ENCODE measurements around the gene GRK5.
"Not testable (repeated sequence)": the region's sequence is repeated elsewhere in the genome, so short reads cannot be mapped to it uniquely, and the experiment has no call there.

GRK5 gene

GRCh38 chr10:119232439-119232838 lies 25.1 kb downstream of the GRK5 start:
- Mint-ChIP-seq H3K27ac (peak overlapping the region in 1 of 2 donors; percentile 56), H3K9me3 (peaks cover 19 to 27% of the 10 kb centered on the region in 2 donors), H3K4me1 (peaks cover 51% of the 10 kb centered on the region)
- ATAC-seq, H3K4me3 Mint-ChIP-seq, H3K27me3 Mint-ChIP-seq, DNase-seq: not testable (repeated sequence)

- peak; percentile 93 for ATAC-seq
- peak overlapping the region; percentile 29 to 45 for H3K4me3 Mint-ChIP-seq
These were observed 25.9 kb downstream of the GRK5 start for GRCh38 chr10:119233123-119233820.

GRCh38 chr10:119233821-119234220 lies 26.4 kb downstream of the GRK5 start:
- ATAC-seq = no peak
- Mint-ChIP-seq H3K27ac (peak overlapping the region in 1 of 2 donors; percentile 70), H3K4me3 (no peak overlapping the region)

More at GRCh38 chr10:119233123-119233820, 25.9 kb downstream of the GRK5 start:
- DNase-seq = peak in 1 of 2 donors; percentile 52
- H3K4me1 Mint-ChIP-seq = peaks cover 60% of the 10 kb centered on the region
- H3K9me3 Mint-ChIP-seq = peaks cover 19 to 27% of the 10 kb centered on the region in 2 donors
- H3K27ac Mint-ChIP-seq = peak overlapping the region; percentile 70 to 74
- no peaks in the 10 kb centered on the region for H3K27me3 Mint-ChIP-seq

GRCh38 chr10:119235356-119235755 lies 28.0 kb downstream of the GRK5 start:
- no peak for ATAC-seq
- Mint-ChIP-seq H3K4me3 (no peak overlapping the region), H3K27me3 (no peaks in the 10 kb centered on the region), H3K4me1 (peaks cover 63% of the 10 kb centered on the region), H3K27ac (peak overlapping the region in 1 of 2 donors; percentile 15), H3K9me3 (peaks cover 13 to 27% of the 10 kb centered on the region in 2 donors)
- DNase-seq = no peak

More at GRCh38 chr10:119233821-119234220, 26.4 kb downstream of the GRK5 start:
- H3K27me3 Mint-ChIP-seq = no peaks in the 10 kb centered on the region
- H3K4me1 Mint-ChIP-seq = peaks cover 63% of the 10 kb centered on the region
- DNase-seq = no peak
- peaks cover 19 to 27% of the 10 kb centered on the region in 2 donors for H3K9me3 Mint-ChIP-seq

- no peak for DNase-seq
- H3K27me3 Mint-ChIP-seq = no peaks in the 10 kb centered on the region
- ATAC-seq = peak; percentile 40
- peak overlapping the region; percentile 45 to 60 for H3K4me3 Mint-ChIP-seq
- H3K4me1 Mint-ChIP-seq = peaks cover 50% of the 10 kb centered on the region
- H3K9me3 Mint-ChIP-seq = peaks cover 0 to 7% of the 10 kb centered on the region in 2 donors
- H3K27ac Mint-ChIP-seq = peak overlapping the region; percentile 91 to 93
These were observed 30.5 kb downstream of the GRK5 start for GRCh38 chr10:119237722-119238436.

GRCh38 chr10:119238577-119238976 lies 31.2 kb downstream of the GRK5 start:
- DNase-seq = no peak
- H3K27me3 Mint-ChIP-seq = no peaks in the 10 kb centered on the region
- H3K27ac Mint-ChIP-seq = peak overlapping the region in 1 of 2 donors; percentile 55
- no peak overlapping the region for H3K4me3 Mint-ChIP-seq
- peaks cover 0 to under 1% of the 10 kb centered on the region in 2 donors for H3K9me3 Mint-ChIP-seq
- no peak for ATAC-seq
- H3K4me1 Mint-ChIP-seq = peaks cover 43% of the 10 kb centered on the region

- not testable (repeated sequence) for H3K27me3 Mint-ChIP-seq
These were observed 31.6 kb downstream of the GRK5 start for GRCh38 chr10:119239015-119239414.

GRCh38 chr10:119239630-119240029 lies 32.3 kb downstream of the GRK5 start:
- not testable (repeated sequence) for H3K4me3 Mint-ChIP-seq, ATAC-seq, H3K27ac Mint-ChIP-seq, H3K9me3 Mint-ChIP-seq, DNase-seq, H3K27me3 Mint-ChIP-seq
- peaks cover 37% of the 10 kb centered on the region for H3K4me1 Mint-ChIP-seq

More at GRCh38 chr10:119239015-119239414, 31.6 kb downstream of the GRK5 start:
- ATAC-seq, H3K4me3 Mint-ChIP-seq, DNase-seq, H3K27ac Mint-ChIP-seq, H3K9me3 Mint-ChIP-seq: not testable (repeated sequence)
- H3K4me1 Mint-ChIP-seq = peaks cover 39% of the 10 kb centered on the region

GRCh38 chr10:119241066-119241465 lies 33.7 kb downstream of the GRK5 start:
- Mint-ChIP-seq H3K27me3 (no peaks in the 10 kb centered on the region), H3K9me3 (no peaks in the 10 kb centered on the region), H3K27ac (no peak overlapping the region), H3K4me3 (no peak overlapping the region), H3K4me1 (peaks cover 22% of the 10 kb centered on the region)
- DNase-seq = no peak
- no peak for ATAC-seq

GRCh38 chr10:119242186-119242585 lies 34.8 kb downstream of the GRK5 start:
- Mint-ChIP-seq H3K4me1 (peaks cover 14% of the 10 kb centered on the region), H3K9me3 (no peaks in the 10 kb centered on the region), H3K27ac (no peak overlapping the region), H3K27me3 (no peaks in the 10 kb centered on the region), H3K4me3 (no peak overlapping the region)
- DNase-seq (no peak), ATAC-seq (no peak)

GRCh38 chr10:119243488-119243887 lies 36.1 kb downstream of the GRK5 start:
- DNase-seq = no peak
- Mint-ChIP-seq H3K4me3 (no peak overlapping the region), H3K9me3 (no peaks in the 10 kb centered on the region), H3K27me3 (no peaks in the 10 kb centered on the region), H3K4me1 (peaks cover 1% of the 10 kb centered on the region), H3K27ac (peak overlapping the region in 1 of 2 donors; percentile 54)
- no peak for ATAC-seq

GRCh38 chr10:119243967-119244366 lies 36.6 kb downstream of the GRK5 start:
- DNase-seq = no peak
- Mint-ChIP-seq H3K27ac (no peak overlapping the region), H3K9me3 (no peaks in the 10 kb centered on the region), H3K27me3 (no peaks in the 10 kb centered on the region), H3K4me3 (no peak overlapping the region), H3K4me1 (no peaks in the 10 kb centered on the region)
- ATAC-seq = no peak

- Mint-ChIP-seq H3K4me3 (no peak overlapping the region), H3K4me1 (no peaks in the 10 kb centered on the region), H3K27ac (no peak overlapping the region), H3K9me3 (no peaks in the 10 kb centered on the region), H3K27me3 (no peaks in the 10 kb centered on the region)
- ATAC-seq (no peak), DNase-seq (no peak)
These were observed 37.9 kb downstream of the GRK5 start for GRCh38 chr10:119245272-119245671.

- Mint-ChIP-seq H3K27me3 (no peaks in the 10 kb centered on the region), H3K9me3 (no peaks in the 10 kb centered on the region), H3K27ac (no peak overlapping the region), H3K4me1 (no peaks in the 10 kb centered on the region), H3K4me3 (no peak overlapping the region)
- ATAC-seq (no peak), DNase-seq (no peak)
These were observed 39.6 kb downstream of the GRK5 start for GRCh38 chr10:119246862-119247549.

- no peaks in the 10 kb centered on the region for H3K27me3 Mint-ChIP-seq
- no peaks in the 10 kb centered on the region for H3K9me3 Mint-ChIP-seq
- H3K27ac Mint-ChIP-seq = no peak overlapping the region
- DNase-seq = no peak
- no peak for ATAC-seq
- H3K4me3 Mint-ChIP-seq = no peak overlapping the region
- H3K4me1 Mint-ChIP-seq = no peaks in the 10 kb centered on the region
These were observed 40.2 kb downstream of the GRK5 start for GRCh38 chr10:119247550-119247894.

- H3K27ac Mint-ChIP-seq = no peak overlapping the region
- no peak overlapping the region for H3K4me3 Mint-ChIP-seq
These were observed 40.8 kb downstream of the GRK5 start for GRCh38 chr10:119248184-119248583.

More at GRCh38 chr10:119248184-119248583, 40.8 kb downstream of the GRK5 start:
- Mint-ChIP-seq H3K9me3 (no peaks in the 10 kb centered on the region), H3K4me1 (peaks cover 5% of the 10 kb centered on the region), H3K27me3 (no peaks in the 10 kb centered on the region)
- ATAC-seq (no peak), DNase-seq (no peak)
